Activated naive CD4-positive, alpha-beta T cell treated with anti-CD3 and anti-CD28 coated beads for 36 hours (primary cell): Measurements from ENCODE around the gene KCNQ2. TPM values are rescaled to one million over a fixed set of nuclear protein-coding genes. Genes with fewer than 3 reads are reported as not detected.

Experiments used
- CTCF ChIA-PET: fragments of 350-600 bp; sonication (Branson Sonifier 250); formaldehyde crosslinking; loops from one replicate; lab custom pipeline; 2021; ENCODE audit warnings: antibody characterized with exemption; lab: Charles Lee
- DNase-seq: peaks from one replicate; pipeline ENCODE4 v3.0.0-alpha.2; 2020
- H3K27ac Mint-ChIP-seq: one replicate; pipeline ENCODE4 v1.8.0; 2021; ENCODE audit warnings: mild to moderate bottlenecking, mixed read lengths
- H3K27me3 Mint-ChIP-seq: one replicate; pipeline ENCODE4 v1.8.0; 2021; ENCODE audit warnings: low read depth, mixed read lengths
- H3K36me3 Mint-ChIP-seq: one replicate; pipeline ENCODE4 v1.8.0; 2021; ENCODE audit warnings: low read depth, mixed read lengths
- H3K4me1 Mint-ChIP-seq: one replicate; pipeline ENCODE4 v1.8.0; 2021; ENCODE audit warnings: low read depth, mixed read lengths
- H3K4me3 Mint-ChIP-seq: one replicate; pipeline ENCODE4 v1.8.0; 2021; ENCODE audit warnings: mild to moderate bottlenecking, moderate library complexity, mixed read lengths
- H3K9me3 Mint-ChIP-seq: one replicate; pipeline ENCODE4 v1.8.0; 2021; ENCODE audit warnings: mixed read lengths
- intact Hi-C: fragments of 100-400 bp; cut with micrococcal nuclease; formaldehyde crosslinking; loops from one replicate; pipeline ENCODE4 v1.15.1; 2023
- total RNA-seq, 2 experiments: library from RNA; stranded (reverse); gene quantifications; one replicate each; pipeline ENCODE4 v1.2.3, GENCODE V29; 2021

Gene KCNQ2
- total RNA-seq, 2 experiments from 2014 or later, result not detected

- CTCF ChIA-PET, result no interaction called here
- intact Hi-C loops, result no loop called here
- Mint-ChIP-seq H3K27ac (no peak overlapping the region), H3K9me3 (no peaks in the 10 kb centered on the region), H3K36me3 (no peaks in the 10 kb centered on the region), H3K4me1 (no peaks in the 10 kb centered on the region), H3K4me3 (no peak overlapping the region), H3K27me3 (no peaks in the 10 kb centered on the region)
- no peak for DNase-seq
Measured at GRCh38 chr20:63417738-63418120, 54.7 kb downstream of the KCNQ2 start.

- no peak for DNase-seq
- no peak overlapping the region for H3K27ac Mint-ChIP-seq
- H3K4me1 Mint-ChIP-seq, result no peaks in the 10 kb centered on the region
- CTCF ChIA-PET, result interaction anchor here (0.6 kb wide), 1 partner anchor 614 kb away, joined by 3 read pairs; no protein-coding TSS in a partner anchor
- no peaks in the 10 kb centered on the region for H3K27me3 Mint-ChIP-seq
- H3K9me3 Mint-ChIP-seq, result no peaks in the 10 kb centered on the region
- H3K36me3 Mint-ChIP-seq, result no peaks in the 10 kb centered on the region
- intact Hi-C loops, result no loop called here
- no peak overlapping the region for H3K4me3 Mint-ChIP-seq
Measured at GRCh38 chr20:63417097-63417737, 55.2 kb downstream of the KCNQ2 start.

- Mint-ChIP-seq H3K27ac (no peak overlapping the region), H3K4me1 (peaks cover 2% of the 10 kb centered on the region), H3K27me3 (no peaks in the 10 kb centered on the region), H3K36me3 (no peaks in the 10 kb centered on the region), H3K4me3 (no peak overlapping the region), H3K9me3 (no peaks in the 10 kb centered on the region)
- DNase-seq, result no peak
- CTCF ChIA-PET, result interaction anchor here (0.6 kb wide), 1 partner anchor 615 kb away, joined by 3 read pairs; no protein-coding TSS in a partner anchor
- intact Hi-C loops, result no loop called here
Measured at GRCh38 chr20:63416631-63417030, 55.8 kb downstream of the KCNQ2 start.

- H3K4me1 Mint-ChIP-seq, result peaks cover 5% of the 10 kb centered on the region
- no peak overlapping the region for H3K27ac Mint-ChIP-seq
- H3K4me3 Mint-ChIP-seq, result no peak overlapping the region
- no peaks in the 10 kb centered on the region for H3K27me3 Mint-ChIP-seq
- CTCF ChIA-PET, result no interaction called here
- DNase-seq, result no peak
- H3K36me3 Mint-ChIP-seq, result no peaks in the 10 kb centered on the region
- no peaks in the 10 kb centered on the region for H3K9me3 Mint-ChIP-seq
- intact Hi-C loops, result no loop called here
Measured at GRCh38 chr20:63415647-63416391, 56.6 kb downstream of the KCNQ2 start.

- CTCF ChIA-PET, result no interaction called here
- Mint-ChIP-seq H3K36me3 (no peaks in the 10 kb centered on the region), H3K27ac (no peak overlapping the region)
Measured at GRCh38 chr20:63414720-63415430, 57.6 kb downstream of the KCNQ2 start.

GRCh38 chr20:63413963-63414684 is 58.3 kb downstream of the KCNQ2 start:
- no peaks in the 10 kb centered on the region for H3K9me3 Mint-ChIP-seq
- no peak for DNase-seq
- H3K27ac Mint-ChIP-seq, result no peak overlapping the region
- no peak overlapping the region for H3K4me3 Mint-ChIP-seq
- H3K27me3 Mint-ChIP-seq, result no peaks in the 10 kb centered on the region
- CTCF ChIA-PET, result no interaction called here
- H3K4me1 Mint-ChIP-seq, result peaks cover 8% of the 10 kb centered on the region
- intact Hi-C loops, result no loop called here
- no peaks in the 10 kb centered on the region for H3K36me3 Mint-ChIP-seq

More at GRCh38 chr20:63414720-63415430, 57.6 kb downstream of the KCNQ2 start:
- H3K4me1 Mint-ChIP-seq, result peaks cover 7% of the 10 kb centered on the region
- DNase-seq, result no peak
- H3K4me3 Mint-ChIP-seq, result no peak overlapping the region
- no peaks in the 10 kb centered on the region for H3K27me3 Mint-ChIP-seq
- intact Hi-C loops, result no loop called here
- H3K9me3 Mint-ChIP-seq, result no peaks in the 10 kb centered on the region

GRCh38 chr20:63413323-63413722 is 59.1 kb downstream of the KCNQ2 start:
- no peaks in the 10 kb centered on the region for H3K27me3 Mint-ChIP-seq
- H3K4me1 Mint-ChIP-seq, result peaks cover 8% of the 10 kb centered on the region
- no peak overlapping the region for H3K27ac Mint-ChIP-seq
- CTCF ChIA-PET, result no interaction called here
- intact Hi-C loops, result no loop called here
- H3K9me3 Mint-ChIP-seq, result no peaks in the 10 kb centered on the region
- no peak for DNase-seq
- no peaks in the 10 kb centered on the region for H3K36me3 Mint-ChIP-seq
- H3K4me3 Mint-ChIP-seq, result no peak overlapping the region

GRCh38 chr20:63412889-63413288 is 59.6 kb downstream of the KCNQ2 start:
- CTCF ChIA-PET, result no interaction called here
- H3K4me1 Mint-ChIP-seq, result peaks cover 8% of the 10 kb centered on the region
- H3K9me3 Mint-ChIP-seq, result no peaks in the 10 kb centered on the region
- H3K4me3 Mint-ChIP-seq, result no peak overlapping the region
- H3K27me3 Mint-ChIP-seq, result no peaks in the 10 kb centered on the region
- DNase-seq, result no peak
- H3K27ac Mint-ChIP-seq, result no peak overlapping the region
- intact Hi-C loops, result no loop called here
- no peaks in the 10 kb centered on the region for H3K36me3 Mint-ChIP-seq

- intact Hi-C loops, result no loop called here
- Mint-ChIP-seq H3K4me3 (no peak overlapping the region), H3K4me1 (peaks cover 8% of the 10 kb centered on the region), H3K36me3 (no peaks in the 10 kb centered on the region), H3K27me3 (no peaks in the 10 kb centered on the region), H3K27ac (no peak overlapping the region), H3K9me3 (no peaks in the 10 kb centered on the region)
- CTCF ChIA-PET, result no interaction called here
- no peak for DNase-seq
Measured at GRCh38 chr20:63411898-63412631, 60.4 kb downstream of the KCNQ2 start.

- Mint-ChIP-seq H3K27me3 (no peaks in the 10 kb centered on the region), H3K4me1 (peaks cover 8% of the 10 kb centered on the region), H3K4me3 (no peak overlapping the region), H3K9me3 (no peaks in the 10 kb centered on the region), H3K27ac (no peak overlapping the region), H3K36me3 (no peaks in the 10 kb centered on the region)
- no peak for DNase-seq
- CTCF ChIA-PET, result no interaction called here
- intact Hi-C loops, result no loop called here
Measured at GRCh38 chr20:63411151-63411897, 61.1 kb downstream of the KCNQ2 start.

- intact Hi-C loops, result no loop called here
- CTCF ChIA-PET, result interaction anchor here (0.6 kb wide), 1 partner anchor 320 kb away, joined by 3 read pairs; no protein-coding TSS in a partner anchor
- Mint-ChIP-seq H3K4me1 (peaks cover 8% of the 10 kb centered on the region), H3K4me3 (no peak overlapping the region), H3K27me3 (no peaks in the 10 kb centered on the region), H3K27ac (no peak overlapping the region), H3K36me3 (no peaks in the 10 kb centered on the region), H3K9me3 (no peaks in the 10 kb centered on the region)
- DNase-seq, result no peak
Measured at GRCh38 chr20:63409834-63410435, 62.5 kb downstream of the KCNQ2 start.
